HepG2 (cell line): ENCODE results near the gene WBP1. TPM values are rescaled to one million over a fixed set of nuclear protein-coding genes. Genes with fewer than 3 reads are reported as not detected.

Experiments
- ARID2 ChIP-seq: sonication (generic); formaldehyde crosslinking; IDR thresholded peaks from 2 replicates; pipeline ENCODE4 v1.8.1; 2022; ENCODE audit warnings: mild to moderate bottlenecking, missing genetic modification reagents, borderline replicate concordance
- EHMT2 ChIP-seq: fragments of 200-600 bp; sonication (generic); IDR thresholded peaks from 2 replicates; pipeline ENCODE4 v1.7.0; 2017; ENCODE audit warnings: antibody characterized with exemption, low read depth, low read length, borderline replicate concordance
- KLF9 ChIP-seq: IDR thresholded peaks from 2 replicates; pipeline ENCODE4 v1.6.1; 2016; ENCODE audit warnings: low read depth
- POLR2AphosphoS2 ChIP-seq: IDR thresholded peaks from 2 replicates; pipeline ENCODE4 v1.6.1; 2011; ENCODE audit warnings: low read depth, low read length, improper control_type of control experiment
- RARA ChIP-seq: IDR thresholded peaks from 2 replicates; pipeline ENCODE4 v1.6.1; 2016; ENCODE audit warnings: missing genetic modification reagents, missing compliant biosample characterization
- ZBTB26 ChIP-seq: IDR thresholded peaks from 2 replicates; pipeline ENCODE4 v1.6.1; 2016; ENCODE audit warnings: missing compliant biosample characterization, missing genetic modification reagents, borderline replicate concordance
- ZBTB42 ChIP-seq: sonication (generic); formaldehyde crosslinking; IDR thresholded peaks from 2 replicates; pipeline ENCODE4 v1.5.0; 2020; ENCODE audit warnings: mild to moderate bottlenecking, missing genetic modification reagents
- ZNF101 ChIP-seq: sonication (generic); formaldehyde crosslinking; IDR thresholded peaks from 2 replicates; pipeline ENCODE4 v1.4.0; 2020; ENCODE audit warnings: mild to moderate bottlenecking, low read depth, missing genetic modification reagents, borderline replicate concordance
- ZNF18 ChIP-seq: sonication (generic); formaldehyde crosslinking; IDR thresholded peaks from 2 replicates; pipeline ENCODE4 v1.8.0; 2022; ENCODE audit warnings: mild to moderate bottlenecking, missing genetic modification reagents; ENCODE audit not compliant: insufficient replicate concordance
- ZNF20 ChIP-seq: sonication (generic); formaldehyde crosslinking; IDR thresholded peaks from 2 replicates; pipeline ENCODE4 v1.4.0; 2020; ENCODE audit warnings: mild to moderate bottlenecking, moderate library complexity, missing genetic modification reagents
- ZNF234 ChIP-seq: sonication (generic); formaldehyde crosslinking; conservative IDR thresholded peaks from 2 replicates; pipeline ENCODE4 v1.5.1; 2020; ENCODE audit warnings: mild to moderate bottlenecking, missing genetic modification reagents
- ZSCAN21 ChIP-seq: sonication (generic); formaldehyde crosslinking; IDR thresholded peaks from 2 replicates; pipeline ENCODE4 v1.8.0; 2022; ENCODE audit warnings: mild to moderate bottlenecking, missing genetic modification reagents, moderate library complexity, borderline replicate concordance
- polyA plus RNA-seq, 8 experiments: library from polyadenylated mRNA; depleted of rRNA in 3 of 8; stranded (reverse) in 7 of 8; unstranded in 1 of 8; fragments of >200 nt; fragmentation: Illumina TruSeq in 4 of 8; extraction: Trizol in 4 of 8; gene quantifications; 2 replicates each; pipeline versions ENCODE4 v1.2.1 to v1.2.3, GENCODE V29; 2011 to 2016; ENCODE audit warnings: low read depth in 4 of 8, missing spikeins in 1 of 8, mixed read lengths in 1 of 8; ENCODE audit not compliant: insufficient read depth in 1 of 8
- total RNA-seq, 5 experiments: library from RNA; depleted of rRNA; stranded (reverse); fragments of >200 nt; fragmentation: Illumina TruSeq; extraction: Trizol; gene quantifications; 2 replicates each; pipeline ENCODE4 v1.2.3, GENCODE V29; 2016; ENCODE audit warnings: low read depth in 1 of 5
- TF ChIP-seq, protein P1 (sequence below): sonication (generic); formaldehyde crosslinking; IDR thresholded peaks from 2 replicates; pipeline ENCODE4 v1.5.0; 2020; ENCODE audit warnings: missing genetic modification reagents
- TF ChIP-seq, protein P2 (sequence below): IDR thresholded peaks from 2 replicates; pipeline ENCODE4 v1.6.1; 2016; ENCODE audit warnings: control low read depth
- TF ChIP-seq, protein P3 (sequence below): IDR thresholded peaks from 2 replicates; pipeline ENCODE4 v1.6.1; 2016
- TF ChIP-seq, protein P4 (sequence below): sonication (generic); formaldehyde crosslinking; IDR thresholded peaks from 2 replicates; pipeline ENCODE4 v1.4.0; 2020; ENCODE audit warnings: missing genetic modification reagents

WBP1 gene
- total and polyA plus RNA-seq, 2 of the 13 experiments (the other 11 are each of a cell fraction or from before 2014, with no cell fraction given), result 38.8 to 85.7 TPM

DNA sequence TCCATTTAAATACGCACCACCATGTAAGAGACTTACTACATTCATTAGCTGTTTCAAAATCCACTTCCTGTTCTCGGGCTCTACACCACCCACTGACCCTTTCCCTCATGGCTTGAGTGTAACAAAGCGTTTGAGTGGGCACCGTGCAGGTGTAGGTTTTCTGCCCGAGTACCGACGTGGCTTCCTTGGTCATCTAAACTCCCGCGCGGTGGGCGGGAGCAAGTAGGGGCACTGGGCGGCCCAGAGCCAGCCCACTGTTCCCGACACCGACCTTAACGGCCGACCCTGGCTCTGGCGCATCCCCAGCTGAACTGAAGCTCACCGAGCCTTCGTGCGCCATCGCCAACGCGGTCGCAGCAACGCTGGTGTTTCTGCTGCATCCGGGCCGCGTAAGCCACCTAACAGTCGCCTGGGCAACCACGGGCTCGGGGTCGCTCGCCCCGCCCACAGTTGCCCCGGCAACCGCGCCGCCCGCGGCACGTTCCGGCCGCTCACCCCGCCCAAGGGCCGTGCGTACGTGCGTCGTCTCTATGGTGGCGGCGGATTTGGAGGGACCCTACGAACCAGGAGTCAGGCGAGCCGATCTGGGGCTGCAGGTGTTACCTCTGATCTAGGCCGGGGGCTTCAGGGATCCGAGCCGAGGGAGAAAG lies 36.9 kb upstream of the WBP1 start, which contains the start of the genes C2orf81 and WDR54 (continued):
- TF ChIP-seq, protein P1, sequence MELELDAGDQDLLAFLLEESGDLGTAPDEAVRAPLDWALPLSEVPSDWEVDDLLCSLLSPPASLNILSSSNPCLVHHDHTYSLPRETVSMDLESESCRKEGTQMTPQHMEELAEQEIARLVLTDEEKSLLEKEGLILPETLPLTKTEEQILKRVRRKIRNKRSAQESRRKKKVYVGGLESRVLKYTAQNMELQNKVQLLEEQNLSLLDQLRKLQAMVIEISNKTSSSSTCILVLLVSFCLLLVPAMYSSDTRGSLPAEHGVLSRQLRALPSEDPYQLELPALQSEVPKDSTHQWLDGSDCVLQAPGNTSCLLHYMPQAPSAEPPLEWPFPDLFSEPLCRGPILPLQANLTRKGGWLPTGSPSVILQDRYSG (CRISPR knock-in tag), result no peak
- TF ChIP-seq ZBTB26 (no peak), ZBTB42 (CRISPR knock-in tag) (no peak), ARID2 (CRISPR knock-in tag) (0 out of 2 replicates have a peak, but pooled peaks have one; percentile 32), ZNF101 (CRISPR knock-in tag) (no peak), ZNF234 (CRISPR knock-in tag) (no peak), ZNF18 (CRISPR knock-in tag) (no peak), KLF9 (no peak), ZSCAN21 (peak; percentile 90), POLR2AphosphoS2 (no peak), EHMT2 (no peak), ZNF20 (no peak), RARA (CRISPR knock-in tag) (no peak)
- TF ChIP-seq, protein P2, sequence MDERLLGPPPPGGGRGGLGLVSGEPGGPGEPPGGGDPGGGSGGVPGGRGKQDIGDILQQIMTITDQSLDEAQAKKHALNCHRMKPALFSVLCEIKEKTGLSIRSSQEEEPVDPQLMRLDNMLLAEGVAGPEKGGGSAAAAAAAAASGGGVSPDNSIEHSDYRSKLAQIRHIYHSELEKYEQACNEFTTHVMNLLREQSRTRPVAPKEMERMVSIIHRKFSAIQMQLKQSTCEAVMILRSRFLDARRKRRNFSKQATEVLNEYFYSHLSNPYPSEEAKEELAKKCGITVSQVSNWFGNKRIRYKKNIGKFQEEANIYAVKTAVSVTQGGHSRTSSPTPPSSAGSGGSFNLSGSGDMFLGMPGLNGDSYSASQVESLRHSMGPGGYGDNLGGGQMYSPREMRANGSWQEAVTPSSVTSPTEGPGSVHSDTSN, result no peak
- TF ChIP-seq, protein P3, sequence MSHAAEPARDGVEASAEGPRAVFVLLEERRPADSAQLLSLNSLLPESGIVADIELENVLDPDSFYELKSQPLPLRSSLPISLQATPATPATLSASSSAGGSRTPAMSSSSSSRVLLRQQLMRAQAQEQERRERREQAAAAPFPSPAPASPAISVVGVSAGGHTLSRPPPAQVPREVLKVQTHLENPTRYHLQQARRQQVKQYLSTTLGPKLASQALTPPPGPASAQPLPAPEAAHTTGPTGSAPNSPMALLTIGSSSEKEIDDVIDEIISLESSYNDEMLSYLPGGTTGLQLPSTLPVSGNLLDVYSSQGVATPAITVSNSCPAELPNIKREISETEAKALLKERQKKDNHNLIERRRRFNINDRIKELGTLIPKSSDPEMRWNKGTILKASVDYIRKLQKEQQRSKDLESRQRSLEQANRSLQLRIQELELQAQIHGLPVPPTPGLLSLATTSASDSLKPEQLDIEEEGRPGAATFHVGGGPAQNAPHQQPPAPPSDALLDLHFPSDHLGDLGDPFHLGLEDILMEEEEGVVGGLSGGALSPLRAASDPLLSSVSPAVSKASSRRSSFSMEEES, result no peak
- TF ChIP-seq, protein P4, sequence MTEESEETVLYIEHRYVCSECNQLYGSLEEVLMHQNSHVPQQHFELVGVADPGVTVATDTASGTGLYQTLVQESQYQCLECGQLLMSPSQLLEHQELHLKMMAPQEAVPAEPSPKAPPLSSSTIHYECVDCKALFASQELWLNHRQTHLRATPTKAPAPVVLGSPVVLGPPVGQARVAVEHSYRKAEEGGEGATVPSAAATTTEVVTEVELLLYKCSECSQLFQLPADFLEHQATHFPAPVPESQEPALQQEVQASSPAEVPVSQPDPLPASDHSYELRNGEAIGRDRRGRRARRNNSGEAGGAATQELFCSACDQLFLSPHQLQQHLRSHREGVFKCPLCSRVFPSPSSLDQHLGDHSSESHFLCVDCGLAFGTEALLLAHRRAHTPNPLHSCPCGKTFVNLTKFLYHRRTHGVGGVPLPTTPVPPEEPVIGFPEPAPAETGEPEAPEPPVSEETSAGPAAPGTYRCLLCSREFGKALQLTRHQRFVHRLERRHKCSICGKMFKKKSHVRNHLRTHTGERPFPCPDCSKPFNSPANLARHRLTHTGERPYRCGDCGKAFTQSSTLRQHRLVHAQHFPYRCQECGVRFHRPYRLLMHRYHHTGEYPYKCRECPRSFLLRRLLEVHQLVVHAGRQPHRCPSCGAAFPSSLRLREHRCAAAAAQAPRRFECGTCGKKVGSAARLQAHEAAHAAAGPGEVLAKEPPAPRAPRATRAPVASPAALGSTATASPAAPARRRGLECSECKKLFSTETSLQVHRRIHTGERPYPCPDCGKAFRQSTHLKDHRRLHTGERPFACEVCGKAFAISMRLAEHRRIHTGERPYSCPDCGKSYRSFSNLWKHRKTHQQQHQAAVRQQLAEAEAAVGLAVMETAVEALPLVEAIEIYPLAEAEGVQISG (CRISPR knock-in tag), result peak; percentile 98
